H9 (cell line): ENCODE measurements around the gene S100Z. TPM values are rescaled to one million over a fixed set of nuclear protein-coding genes. Genes with fewer than 3 reads are reported as not detected.
A peak's percentile ranks its signal among the peaks of the same experiment; 100 is the strongest.

Experiments
- DNase-seq: peaks from one replicate; pipeline ENCODE4 v3.0.0-alpha.2; 2017
- H2AFZ ChIP-seq: one replicate; pipeline ENCODE4 v1.6.1; 2013; ENCODE audit warnings: mild to moderate bottlenecking, low read length, control low read depth, moderate library complexity
- H2AK5ac ChIP-seq: 2 replicates; pipeline ENCODE4 v1.6.1; 2013; ENCODE audit warnings: low read length, control low read depth, mixed read lengths; ENCODE audit not compliant: insufficient read length
- H2BK120ac ChIP-seq: one replicate; pipeline ENCODE4 v1.6.1; 2013; ENCODE audit warnings: low read depth, mild to moderate bottlenecking, low read length, control low read depth, inconsistent platforms; ENCODE audit not compliant: poor library complexity, severe bottlenecking
- H2BK12ac ChIP-seq: 2 replicates; pipeline ENCODE4 v1.6.1; 2013; ENCODE audit warnings: low read length, control low read depth, mixed read lengths, low read depth; ENCODE audit not compliant: insufficient read length
- H2BK15ac ChIP-seq: 2 replicates; pipeline ENCODE4 v1.6.1; 2013; ENCODE audit warnings: low read depth, low read length, control low read depth
- H2BK20ac ChIP-seq: one replicate; pipeline ENCODE4 v1.6.1; 2013; ENCODE audit warnings: low read depth, mild to moderate bottlenecking, low read length, control low read depth, inconsistent platforms; ENCODE audit not compliant: poor library complexity, severe bottlenecking
- H2BK5ac ChIP-seq: 2 replicates; pipeline ENCODE4 v1.6.1; 2013; ENCODE audit warnings: low read length, control low read depth, mixed read lengths; ENCODE audit not compliant: insufficient read length
- H3K14ac ChIP-seq: 2 replicates; pipeline ENCODE4 v1.6.1; 2013; ENCODE audit warnings: low read length, control low read depth; ENCODE audit not compliant: insufficient read depth
- H3K18ac ChIP-seq: 2 replicates; pipeline ENCODE4 v1.6.1; 2013; ENCODE audit warnings: low read depth, mild to moderate bottlenecking, mixed read lengths, low read length, control low read depth; ENCODE audit not compliant: insufficient read length
- H3K23ac ChIP-seq: 2 replicates; pipeline ENCODE4 v1.6.1; 2013; ENCODE audit warnings: low read length, control low read depth, mixed read lengths, low read depth; ENCODE audit not compliant: insufficient read length
- H3K23me2 ChIP-seq: 2 replicates; pipeline ENCODE4 v1.6.1; 2013; ENCODE audit warnings: low read depth, mild to moderate bottlenecking, mixed read lengths, low read length, control low read depth; ENCODE audit not compliant: insufficient read length, poor library complexity, severe bottlenecking
- H3K27ac ChIP-seq: 2 replicates; pipeline ENCODE4 v1.5.1; 2013; ENCODE audit warnings: low read length, control low read depth, mixed read lengths, low read depth; ENCODE audit not compliant: insufficient read length
- H3K27me3 ChIP-seq: 2 replicates; pipeline ENCODE4 v1.6.1; 2013; ENCODE audit warnings: low read length, control low read depth, inconsistent platforms; ENCODE audit not compliant: insufficient read depth
- H3K4ac ChIP-seq: 2 replicates; pipeline ENCODE4 v1.6.1; 2013; ENCODE audit warnings: low read depth, mild to moderate bottlenecking, control low read depth, inconsistent platforms, low read length, moderate library complexity
- H3K4me1 ChIP-seq: 2 replicates; pipeline ENCODE4 v1.6.1; 2013; ENCODE audit warnings: low read length, control low read depth, inconsistent platforms; ENCODE audit not compliant: insufficient read depth
- H3K4me2 ChIP-seq: 2 replicates; pipeline ENCODE4 v1.6.1; 2013; ENCODE audit warnings: low read length, control low read depth, mixed read lengths; ENCODE audit not compliant: insufficient read length, insufficient read depth
- H3K56ac ChIP-seq: 2 replicates; pipeline ENCODE4 v1.6.1; 2013; ENCODE audit warnings: low read depth, mild to moderate bottlenecking, mixed read lengths, low read length, control low read depth; ENCODE audit not compliant: insufficient read length
- H3K79me1 ChIP-seq: 2 replicates; pipeline ENCODE4 v1.6.1; 2013; ENCODE audit warnings: low read depth, mild to moderate bottlenecking, moderate library complexity, low read length, control low read depth, inconsistent platforms; ENCODE audit not compliant: insufficient read depth, poor library complexity, severe bottlenecking
- H3K79me2 ChIP-seq: 2 replicates; pipeline ENCODE4 v1.6.1; 2013; ENCODE audit warnings: low read length, control low read depth, inconsistent platforms; ENCODE audit not compliant: insufficient read depth
- H3K9ac ChIP-seq: 2 replicates; pipeline ENCODE4 v1.6.1; 2013; ENCODE audit warnings: low read length, control low read depth, mixed read lengths; ENCODE audit not compliant: insufficient read length; ENCODE audit errors: extremely low read depth
- H3K9me3 ChIP-seq: one replicate; pipeline ENCODE4 v1.6.1; 2013; ENCODE audit warnings: low read depth, low read length, inconsistent platforms; ENCODE audit not compliant: control insufficient read depth
- H3T11ph ChIP-seq: one replicate; pipeline ENCODE4 v1.6.1; 2013; ENCODE audit warnings: mild to moderate bottlenecking, low read length, control low read depth, inconsistent platforms
- H4K20me1 ChIP-seq: one replicate; pipeline ENCODE4 v1.6.1; 2013; ENCODE audit not compliant: control insufficient read depth, insufficient read length, insufficient read depth
- H4K5ac ChIP-seq: 2 replicates; pipeline ENCODE4 v1.6.1; 2013; ENCODE audit warnings: low read depth, mild to moderate bottlenecking, mixed read lengths, low read length, control low read depth; ENCODE audit not compliant: insufficient read length
- H4K8ac ChIP-seq: replicated peaks from 2 replicates; pipeline ENCODE4 v1.6.1; 2013; ENCODE audit warnings: low read length, control low read depth, mixed read lengths, low read depth; ENCODE audit not compliant: insufficient read length
- H4K91ac ChIP-seq: 2 replicates; pipeline ENCODE4 v1.6.1; 2013; ENCODE audit warnings: low read depth, mild to moderate bottlenecking, moderate library complexity, mixed read lengths, low read length, control low read depth; ENCODE audit not compliant: insufficient read length
- H3K27ac Mint-ChIP-seq, 3 experiments: 2 replicates in 2 of 3; 3 replicates in 1 of 3; pipeline ENCODE4 v1.8.0; 2020 to 2021; ENCODE audit warnings: mixed read lengths in 3 of 3, mild to moderate bottlenecking in 1 of 3, moderate library complexity in 1 of 3
- H3K27me3 Mint-ChIP-seq: 2 replicates; pipeline ENCODE4 v1.8.0; 2021; ENCODE audit warnings: low read depth, mild to moderate bottlenecking, moderate library complexity, mixed read lengths
- H3K36me3 Mint-ChIP-seq, 3 experiments: 2 replicates in 2 of 3; 3 replicates in 1 of 3; pipeline ENCODE4 v1.8.0; 2020 to 2021; ENCODE audit warnings: low read depth in 3 of 3, mixed read lengths in 3 of 3; ENCODE audit not compliant: insufficient read depth in 1 of 3
- H3K4me1 Mint-ChIP-seq, 2 experiments: 2 replicates each; pipeline ENCODE4 v1.8.0; 2020; ENCODE audit warnings: mixed read lengths in 2 of 2
- H3K4me3 Mint-ChIP-seq, 2 experiments: 2 replicates in 1 of 2; 3 replicates in 1 of 2; pipeline ENCODE4 v1.8.0; 2020 to 2021; ENCODE audit warnings: mild to moderate bottlenecking in 2 of 2, mixed read lengths in 2 of 2, moderate library complexity in 1 of 2
- H3K9me3 Mint-ChIP-seq, 2 experiments: 2 replicates in 1 of 2; 3 replicates in 1 of 2; pipeline ENCODE4 v1.8.0; 2020; ENCODE audit warnings: mild to moderate bottlenecking in 2 of 2, mixed read lengths in 2 of 2, moderate library complexity in 1 of 2
- CTCF ChIP-seq: fragments of 200-600 bp; sonication (generic); conservative IDR thresholded peaks from 3 replicates; pipeline ENCODE4 v1.8.0; 2021; ENCODE audit warnings: antibody characterized with exemption, mild to moderate bottlenecking
- WGBS: extraction: QIAGEN DNeasy Blood & Tissue Kit; methylation state at CpG from one replicate; pipeline ENCODE4 v1.1.7; 2013; ENCODE audit warnings: missing lambda C conversion rate, low lambda C conversion rate, mixed read lengths; ENCODE audit not compliant: insufficient read length; ENCODE audit errors: extremely low coverage; 5-methylcytosine and 5-hydroxymethylcytosine counted together
- total RNA-seq: library from RNA; stranded (reverse); gene quantifications from 2 replicates; pipeline ENCODE4 v1.2.1, GENCODE V29; 2021

S100Z gene
- total RNA-seq, 1 experiment from 2014 or later: not detected

GRCh38 chr5:76926329-76927105 is 76.7 kb downstream of the S100Z start:
- no peak for TF ChIP-seq CTCF
- Histone ChIP-seq H4K5ac (no peak overlapping the region), H2AK5ac (no peak overlapping the region), H2BK120ac (no peak overlapping the region), H3K4ac (no peak overlapping the region), H2BK12ac (no peak overlapping the region), H3K9me3 (no peaks in the 10 kb centered on the region), H2BK15ac (no peak overlapping the region), H3K56ac (no peak overlapping the region), H3K23me2 (no peaks in the 10 kb centered on the region), H3K27ac (no peak overlapping the region), H2BK20ac (no peak overlapping the region), H3K79me1 (no peaks in the 10 kb centered on the region), H3K27me3 (no peaks in the 10 kb centered on the region), H3K4me2 (no peak overlapping the region), H3K79me2 (no peaks in the 10 kb centered on the region), H2BK5ac (no peak overlapping the region), H3K18ac (no peak overlapping the region), H3K4me1 (peaks cover 3% of the 10 kb centered on the region; the same call in 1 of the 2 replicates), H2AFZ (no peak overlapping the region), H4K20me1 (no peaks in the 10 kb centered on the region), H4K91ac (no peak overlapping the region), H3K9ac (no peak overlapping the region), H4K8ac (no peak overlapping the region), H3K14ac (no peak overlapping the region), H3K23ac (no peak overlapping the region), H3T11ph (no peak overlapping the region)
- no peak overlapping the region for H3K4me3 Mint-ChIP-seq
- no CpG with 5 or more reads among the region's 6 CpGs for WGBS
- no peak for DNase-seq
- H3K36me3 Mint-ChIP-seq: no peaks in the 10 kb centered on the region
- H3K4me1 Mint-ChIP-seq: peaks cover 16 to 19% of the 10 kb centered on the region in 2 experiments
- no peaks in the 10 kb centered on the region for H3K27me3 Mint-ChIP-seq
- H3K9me3 Mint-ChIP-seq: no peaks in the 10 kb centered on the region; a peak in 1 of 5 replicates
- 0 out of 7 replicates have a peak overlapping the region, but pooled peaks of 1 of the 3 experiments have one; percentile 9 for H3K27ac Mint-ChIP-seq
